Endothelial cell of umbilical vein (primary cell): Measurements from ENCODE around the gene STC2. TPM values are rescaled to one million over a fixed set of nuclear protein-coding genes. Genes with fewer than 3 reads are reported as not detected.

Experiments used
- BruUV-seq: library from RNA; stranded (reverse); fragments of 400-500 nt; replicated peaks from 2 replicates; lab custom pipeline; 2021; lab: Mats Ljungman, UMichigan
- CTCF ChIA-PET: fragments of 300-600, 350-600 bp; sonication (Branson Sonifier 250); formaldehyde crosslinking; loops from one replicate; lab custom pipeline; 2021; ENCODE audit warnings: antibody characterized with exemption, inconsistent platforms; lab: Charles Lee
- POLR2A ChIA-PET: fragments of 300-600, 350-600 bp; sonication (Branson Sonifier 250); formaldehyde crosslinking; loops from one replicate; lab custom pipeline; 2021; ENCODE audit warnings: antibody characterized with exemption, inconsistent platforms; lab: Charles Lee
- DNase-seq: peaks from one replicate; pipeline ENCODE4 v3.0.0-alpha.2; 2011; ENCODE audit warnings: low read depth, low spot score
- FAIRE-seq: peaks from 2 replicates; lab custom pipeline; 2011; peaks lifted over from hg19 to GRCh38; lab: Jason Lieb, UNC
- H2AFZ ChIP-seq: 2 replicates; pipeline ENCODE4 v1.6.0; 2012; ENCODE audit warnings: low read depth, low read length, control low read depth, inconsistent platforms
- H3K27ac ChIP-seq: 2 replicates; pipeline ENCODE4 v1.5.1; 2011; ENCODE audit warnings: low read depth, mild to moderate bottlenecking, control low read depth, low read length, moderate library complexity; ENCODE audit not compliant: insufficient read depth
- H3K27me3 ChIP-seq, 2 experiments: 2 replicates each; pipeline versions ENCODE4 v1.6.0 to v1.6.1; 2011; ENCODE audit warnings: low read length in 2 of 2, mixed read lengths in 1 of 2; ENCODE audit not compliant: control insufficient read depth in 2 of 2, insufficient read depth in 2 of 2
- H3K36me3 ChIP-seq, 2 experiments: 2 replicates in 1 of 2; 3 replicates in 1 of 2; pipeline ENCODE4 v1.5.1; 2011; ENCODE audit warnings: low read length in 2 of 2, mild to moderate bottlenecking in 1 of 2, moderate library complexity in 1 of 2; ENCODE audit not compliant: control insufficient read depth in 2 of 2, insufficient read depth in 2 of 2; ENCODE audit errors: extremely low read depth in 1 of 2
- H3K4me1 ChIP-seq: 3 replicates; pipeline ENCODE4 v1.5.1; 2011; ENCODE audit warnings: mild to moderate bottlenecking, low read length; ENCODE audit not compliant: control insufficient read depth, insufficient read depth; ENCODE audit errors: extremely low read depth
- H3K4me2 ChIP-seq: 2 replicates; pipeline ENCODE4 v1.6.1; 2011; ENCODE audit warnings: low read length, control low read depth, mixed read lengths; ENCODE audit not compliant: insufficient read depth
- H3K4me3 ChIP-seq, 3 experiments: fragments of 200-600 bp in 1 of 3; sonication (generic), shearing (Covaris generic) in 1 of 3; replicated peaks in 1 of 3; 2 replicates each; pipeline ENCODE4 v1.5.1; 2011 to 2016; ENCODE audit warnings: control low read depth in 3 of 3, low read length in 3 of 3, mild to moderate bottlenecking in 2 of 3, inconsistent platforms in 1 of 3, low read depth in 1 of 3, moderate library complexity in 1 of 3; ENCODE audit not compliant: insufficient read depth in 1 of 3
- H3K79me2 ChIP-seq: 2 replicates; pipeline ENCODE4 v1.6.0; 2012; ENCODE audit warnings: low read length, inconsistent platforms; ENCODE audit not compliant: control insufficient read depth, insufficient read depth
- H3K9ac ChIP-seq: replicated peaks from 2 replicates; pipeline ENCODE3; 2011; ENCODE audit warnings: low read length, control low read depth; ENCODE audit not compliant: insufficient read depth; ENCODE audit errors: extremely low read depth
- H3K9me1 ChIP-seq: replicated peaks from 3 replicates; pipeline ENCODE4 v1.6.0; 2011; ENCODE audit warnings: mild to moderate bottlenecking, low read length; ENCODE audit not compliant: control insufficient read depth, insufficient read depth; ENCODE audit errors: extremely low read depth
- H3K9me3 ChIP-seq: replicated peaks from 2 replicates; pipeline ENCODE4 v1.5.1; 2012; ENCODE audit warnings: low read length, inconsistent platforms; ENCODE audit not compliant: control insufficient read depth, insufficient read depth
- H4K20me1 ChIP-seq: replicated peaks from 2 replicates; pipeline ENCODE3; 2011; ENCODE audit warnings: mild to moderate bottlenecking, low read length; ENCODE audit not compliant: control insufficient read depth, insufficient read depth; ENCODE audit errors: extremely low read depth
- EZH2 ChIP-seq: IDR thresholded peaks from 2 replicates; pipeline ENCODE4 v1.6.1; 2012; ENCODE audit warnings: borderline replicate concordance, low read depth, mild to moderate bottlenecking, moderate library complexity, low read length, inconsistent platforms; ENCODE audit not compliant: severe bottlenecking
- FOS ChIP-seq: IDR thresholded peaks from 2 replicates; pipeline ENCODE4 v1.6.1; 2011; ENCODE audit warnings: mild to moderate bottlenecking, low read length, moderate library complexity, borderline replicate concordance; ENCODE audit not compliant: insufficient read depth
- GATA2 ChIP-seq: IDR thresholded peaks from 2 replicates; pipeline ENCODE4 v1.7.0; 2011; ENCODE audit warnings: low read depth, mild to moderate bottlenecking, moderate library complexity, mixed read lengths, low read length; ENCODE audit not compliant: insufficient read length, insufficient read depth
- JUN ChIP-seq: IDR thresholded peaks from 2 replicates; pipeline ENCODE4 v1.6.1; 2011; ENCODE audit warnings: borderline replicate concordance, low read depth; ENCODE audit not compliant: insufficient read length, insufficient read depth
- MYC ChIP-seq: IDR thresholded peaks from one replicate; pipeline ENCODE4 v1.6.1; 2011; ENCODE audit warnings: mild to moderate bottlenecking, low read depth, low read length
- POLR2A ChIP-seq: IDR thresholded peaks from 2 replicates; pipeline ENCODE4 v1.6.1; 2012; ENCODE audit warnings: low read depth, mild to moderate bottlenecking, control low read depth, low read length
- POLR2AphosphoS5 ChIP-seq: IDR thresholded peaks from 2 replicates; pipeline ENCODE4 v1.6.1; 2012; ENCODE audit warnings: low read depth, mild to moderate bottlenecking, control low read depth, low read length, moderate library complexity; ENCODE audit not compliant: insufficient read depth
- dilution Hi-C: fragments of 300-500 bp; cut with MboI; formaldehyde crosslinking; loops from one replicate; pipeline ENCODE4 v1.15.0; 2019; ENCODE audit warnings: low sequenced_read_pairs; ENCODE audit not compliant: extremely low pct_ligation_motif_present
- intact Hi-C: fragments of 100-400 bp; cut with micrococcal nuclease; formaldehyde crosslinking; loops from one replicate; pipeline ENCODE4 v1.10.0; 2022
- polyA plus RNA-seq, 4 experiments: library from polyadenylated mRNA; depleted of rRNA in 3 of 4; stranded (reverse) in 3 of 4; unstranded in 1 of 4; fragments of >200 nt; gene quantifications; 2 replicates each; pipeline versions ENCODE4 v1.2.1 to v1.2.3, GENCODE V29; 2011 to 2012; ENCODE audit warnings: missing spikeins in 1 of 4
- total RNA-seq: library from RNA; stranded (reverse); gene quantifications from 2 replicates; pipeline ENCODE4 v1.2.3, GENCODE V29; 2021
- TF ChIP-seq, protein P1 (sequence below): IDR thresholded peaks from 2 replicates; pipeline ENCODE4 v1.6.1; 2011; ENCODE audit not compliant: insufficient read depth, insufficient read length
- TF ChIP-seq, protein P2 (sequence below), 2 donors: IDR thresholded peaks; 1 replicate in 1 of 2; 2 replicates in 1 of 2; pipeline ENCODE4 v1.5.1; 2011; ENCODE audit warnings: low read length in 2 of 2, mild to moderate bottlenecking in 2 of 2, moderate library complexity in 2 of 2, control low read depth in 1 of 2, inconsistent platforms in 1 of 2, low read depth in 1 of 2; ENCODE audit not compliant: insufficient read depth in 1 of 2; ENCODE audit errors: extremely low read depth in 1 of 2

STC2 gene
- total and polyA plus RNA-seq, 2 donors (not counting 3 experiments of a cell fraction or from before 2014, with no cell fraction given), result 19.0 to 26.9 TPM

DNA sequence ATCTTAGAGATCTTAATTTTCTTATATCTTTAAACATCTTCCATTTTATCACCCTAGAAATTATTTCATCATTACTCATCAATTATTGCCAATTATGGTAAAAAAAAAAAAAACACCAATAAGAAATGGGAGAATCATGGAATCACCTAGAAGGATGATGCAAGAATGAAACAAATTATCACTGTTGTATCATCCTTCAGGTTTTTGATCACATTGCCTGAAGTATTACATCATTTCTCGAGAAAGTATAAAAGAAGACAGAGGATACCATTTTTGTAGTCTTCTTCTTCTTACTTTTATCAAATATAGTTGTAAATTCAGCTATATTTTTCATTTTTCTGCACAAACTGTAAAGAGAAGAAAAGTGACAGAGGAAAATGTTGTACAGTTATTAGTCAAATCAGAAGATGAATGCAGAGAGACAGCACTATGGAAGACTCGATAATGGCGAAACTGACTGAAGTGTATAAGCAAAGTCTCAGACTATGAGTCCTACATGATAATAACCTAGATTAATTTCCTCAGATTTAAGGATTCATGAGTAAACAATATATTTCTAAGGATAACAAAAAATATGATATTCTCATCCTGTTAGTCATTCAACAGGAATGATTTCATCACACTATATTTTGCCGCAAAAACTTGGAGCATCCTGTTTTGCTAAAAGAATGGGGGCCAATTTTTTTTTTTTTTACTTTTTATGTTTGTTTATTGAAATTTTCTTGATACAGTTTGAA, 5.9 kb upstream of the STC2 start:
- Histone ChIP-seq H3K27me3 (no peaks in the 10 kb centered on the region), H3K4me2 (peak overlapping the region; percentile 92), H3K9me3 (no peaks in the 10 kb centered on the region), H3K4me1 (peaks cover 22% of the 10 kb centered on the region), H3K9ac (peak overlapping the region; percentile 66), H3K9me1 (no peaks in the 10 kb centered on the region), H3K79me2 (no peaks in the 10 kb centered on the region), H3K4me3 (peak overlapping the region in 1 of 3 experiments; percentile 26), H2AFZ (no peak overlapping the region), H3K36me3 (no peaks in the 10 kb centered on the region), H4K20me1 (no peaks in the 10 kb centered on the region), H3K27ac (peak overlapping the region; percentile 85)
- TF ChIP-seq FOS (peak; percentile 70), JUN (peak; percentile 82), MYC (no peak), EZH2 (no peak), GATA2 (peak; percentile 39)
- DNase-seq, result peak; percentile 80
- dilution Hi-C loops, result no loop called here
- POLR2A ChIA-PET, result no interaction called here
- CTCF ChIA-PET, result interaction anchor here (1.2 to 11.2 kb wide), 3 partner anchors 12 to 239 kb away, joined by 4 to 428 read pairs (median 14); no protein-coding TSS in a partner anchor
- intact Hi-C loops, result loop anchor here (2.0 to 10.0 kb wide), 7 partner anchors 95 to 627 kb away; partner anchors contain the start of genes BNIP1 and RPL26L1
- TSS peak; percentile 93 for BruUV-seq
- peak; percentile 88 for FAIRE-seq

DNA sequence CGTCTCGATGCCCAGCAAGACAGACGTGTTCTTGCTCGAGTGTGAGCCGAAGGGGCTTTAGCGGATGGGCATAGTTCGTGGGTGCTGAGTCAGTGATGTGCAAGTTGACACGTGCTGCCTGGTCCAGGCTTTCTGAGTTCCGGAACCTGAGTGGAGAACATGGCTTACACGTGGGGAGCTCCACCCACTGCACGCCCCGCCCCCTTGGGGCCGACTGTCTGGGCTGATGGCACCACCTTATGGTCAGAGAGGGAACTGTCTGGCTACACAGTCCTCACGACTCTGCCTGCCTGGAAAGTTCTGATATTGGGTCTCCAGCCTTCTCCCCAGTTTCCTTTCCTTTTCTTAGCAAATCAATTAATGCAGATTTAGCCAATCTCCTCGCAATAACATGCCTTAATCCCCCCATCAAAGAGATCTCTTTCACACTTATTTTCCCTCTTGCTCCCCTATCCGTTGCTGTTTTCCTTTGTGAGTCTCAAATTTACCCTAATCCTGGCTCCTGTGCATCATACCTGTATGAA, 3.8 kb upstream of the STC2 start:
- ChIA-PET POLR2A (interaction anchor here (0.6 to 1.0 kb wide), 2 partner anchors 37 to 391 kb away, joined by 5 read pairs; no protein-coding TSS in a partner anchor), CTCF (interaction anchor here (0.5 to 11.2 kb wide), 28 partner anchors 10 to 625 kb away, joined by 3 to 428 read pairs (median 6); partner anchors contain the start of genes ATP6V0E1 and RPL26L1)
- Histone ChIP-seq H2AFZ (peak overlapping the region; percentile 47), H4K20me1 (no peaks in the 10 kb centered on the region), H3K4me3 (no peak overlapping the region), H3K79me2 (peaks cover 15% of the 10 kb centered on the region), H3K9ac (no peak overlapping the region), H3K9me3 (no peaks in the 10 kb centered on the region), H3K9me1 (no peaks in the 10 kb centered on the region), H3K27ac (no peak overlapping the region), H3K27me3 (no peaks in the 10 kb centered on the region), H3K4me1 (peaks cover 29% of the 10 kb centered on the region), H3K4me2 (no peak overlapping the region), H3K36me3 (no peaks in the 10 kb centered on the region)
- BruUV-seq, result no TSS peak
- dilution Hi-C loops (no loop called here), intact Hi-C loops (loop anchor here (1.0 to 10.0 kb wide), 11 partner anchors 38 to 625 kb away; partner anchors contain the start of genes ATP6V0E1, BNIP1, BOD1 and CREBRF)
- peak; percentile 86 for DNase-seq
- peak; percentile 94 for FAIRE-seq
- TF ChIP-seq POLR2A, result no peak
- TF ChIP-seq GATA2, result no peak
- no peak for TF ChIP-seq FOS
- no peak for TF ChIP-seq JUN
- TF ChIP-seq, protein P1, sequence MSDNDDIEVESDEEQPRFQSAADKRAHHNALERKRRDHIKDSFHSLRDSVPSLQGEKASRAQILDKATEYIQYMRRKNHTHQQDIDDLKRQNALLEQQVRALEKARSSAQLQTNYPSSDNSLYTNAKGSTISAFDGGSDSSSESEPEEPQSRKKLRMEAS, result peak; percentile 96
- no peak for TF ChIP-seq POLR2AphosphoS5
- peak; percentile 67 for TF ChIP-seq MYC
- TF ChIP-seq, protein P2, sequence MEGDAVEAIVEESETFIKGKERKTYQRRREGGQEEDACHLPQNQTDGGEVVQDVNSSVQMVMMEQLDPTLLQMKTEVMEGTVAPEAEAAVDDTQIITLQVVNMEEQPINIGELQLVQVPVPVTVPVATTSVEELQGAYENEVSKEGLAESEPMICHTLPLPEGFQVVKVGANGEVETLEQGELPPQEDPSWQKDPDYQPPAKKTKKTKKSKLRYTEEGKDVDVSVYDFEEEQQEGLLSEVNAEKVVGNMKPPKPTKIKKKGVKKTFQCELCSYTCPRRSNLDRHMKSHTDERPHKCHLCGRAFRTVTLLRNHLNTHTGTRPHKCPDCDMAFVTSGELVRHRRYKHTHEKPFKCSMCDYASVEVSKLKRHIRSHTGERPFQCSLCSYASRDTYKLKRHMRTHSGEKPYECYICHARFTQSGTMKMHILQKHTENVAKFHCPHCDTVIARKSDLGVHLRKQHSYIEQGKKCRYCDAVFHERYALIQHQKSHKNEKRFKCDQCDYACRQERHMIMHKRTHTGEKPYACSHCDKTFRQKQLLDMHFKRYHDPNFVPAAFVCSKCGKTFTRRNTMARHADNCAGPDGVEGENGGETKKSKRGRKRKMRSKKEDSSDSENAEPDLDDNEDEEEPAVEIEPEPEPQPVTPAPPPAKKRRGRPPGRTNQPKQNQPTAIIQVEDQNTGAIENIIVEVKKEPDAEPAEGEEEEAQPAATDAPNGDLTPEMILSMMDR (IDR thresholded peaks at IDR 0.05; ENCODE audit: extremely low read depth in 1 of 2, insufficient read depth in 1 of 2, low read depth in 1 of 2, low read length in 2 of 2), result peak; percentile 94 to 97
- no peak for TF ChIP-seq EZH2
